ENCODE data around the gene FOXE3.
A peak's percentile ranks its signal among the peaks of the same experiment; 100 is the strongest.
"Not testable (repeated sequence)": the region's sequence is repeated elsewhere in the genome, so short reads cannot be mapped to it uniquely, and the experiment has no call there.

FOXE3 gene

GRCh38 chr1:47452426-47452825 is 36.3 kb downstream of the FOXE3 start:
- no peak for DNase-seq

DNA sequence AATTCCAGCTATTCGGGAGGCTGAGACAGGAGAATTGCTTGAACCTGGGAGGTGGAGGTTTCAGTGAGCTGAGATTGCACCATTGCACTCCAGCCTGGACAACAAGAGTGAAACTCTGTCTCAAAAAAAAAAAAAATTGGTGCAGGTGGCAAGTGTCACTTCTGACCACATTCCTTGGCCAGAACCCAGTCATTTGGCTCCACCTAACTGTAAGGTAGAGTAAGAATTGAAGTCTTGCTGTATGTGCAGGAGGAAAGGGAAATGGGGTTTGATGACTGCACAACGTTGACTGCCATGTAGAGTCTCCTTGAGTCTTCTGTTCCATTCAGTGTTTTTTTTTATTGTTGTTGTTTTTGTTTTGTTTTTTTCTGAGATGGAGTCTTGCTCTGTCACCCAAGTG is 37.8 kb downstream of the FOXE3 start:
- not testable (repeated sequence) for DNase-seq

DNA sequence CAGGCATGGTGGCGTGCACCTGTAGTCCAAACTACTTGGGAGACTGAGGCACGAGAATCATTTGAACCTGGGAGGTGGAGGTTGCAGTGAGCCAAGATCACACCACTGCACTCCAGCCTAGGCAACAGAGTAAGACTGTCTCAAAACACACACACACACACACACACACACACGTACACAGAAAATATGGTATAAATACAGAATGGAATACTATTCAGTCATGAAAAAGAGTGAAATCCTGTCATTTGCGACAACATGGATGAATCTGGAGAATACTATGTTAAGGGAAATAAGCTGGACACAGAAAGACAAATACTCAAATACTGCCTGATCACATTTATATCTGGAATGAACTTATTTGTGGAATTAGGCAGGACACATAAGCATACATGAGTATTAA is 40.2 kb downstream of the FOXE3 start:
- DNase-seq = no peak

GRCh38 chr1:47457547-47457946 is 41.5 kb downstream of the FOXE3 start:
- DNase-seq = not testable (repeated sequence)

DNA sequence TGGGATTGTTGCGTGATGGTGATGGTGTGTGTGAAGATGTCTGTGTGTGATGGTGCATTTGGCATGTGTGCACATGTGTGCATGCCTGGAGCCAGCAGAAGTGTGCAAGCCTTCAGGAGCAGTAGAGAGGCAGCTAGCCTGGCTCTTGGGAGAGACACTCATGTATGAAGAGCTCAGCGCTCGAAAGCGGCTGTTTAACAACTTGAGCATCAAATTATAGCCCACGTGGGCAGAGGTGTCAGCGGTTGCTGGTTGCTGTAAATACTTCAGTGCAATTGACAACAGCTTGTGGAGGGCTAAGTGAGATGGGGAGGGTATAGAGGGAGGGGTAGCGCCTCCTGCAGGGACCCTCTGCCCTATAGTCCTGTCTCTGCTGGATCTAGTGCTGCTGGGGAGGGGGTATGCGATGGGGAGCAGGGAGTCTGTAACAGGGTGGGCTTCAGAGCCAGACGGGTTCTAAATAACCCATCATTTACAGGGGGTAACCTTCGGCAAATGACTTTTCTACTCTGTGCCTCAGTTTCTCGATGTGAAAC is 43.2 kb downstream of the FOXE3 start:
- DNase-seq = no peak

DNA sequence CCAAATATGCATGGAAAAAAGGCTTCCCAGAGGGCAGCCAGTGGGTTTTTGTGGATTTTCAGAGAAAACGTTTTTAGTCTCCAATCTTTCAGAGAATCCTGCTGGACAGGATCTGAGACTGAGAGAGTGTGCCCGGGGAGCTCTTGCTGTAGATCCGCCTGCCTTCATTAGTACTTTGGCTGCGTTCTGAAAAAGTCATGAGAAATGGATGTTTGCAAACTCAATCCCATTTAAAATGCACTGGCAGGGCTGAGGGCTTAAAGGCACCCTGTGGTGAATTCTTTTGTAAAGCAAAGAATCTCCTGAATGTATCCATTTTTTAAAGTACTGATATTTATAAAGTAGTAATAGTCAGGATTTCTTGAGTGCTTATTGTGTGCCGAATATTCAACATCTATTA is 44.0 kb downstream of the FOXE3 start:
- no peak for DNase-seq

DNA sequence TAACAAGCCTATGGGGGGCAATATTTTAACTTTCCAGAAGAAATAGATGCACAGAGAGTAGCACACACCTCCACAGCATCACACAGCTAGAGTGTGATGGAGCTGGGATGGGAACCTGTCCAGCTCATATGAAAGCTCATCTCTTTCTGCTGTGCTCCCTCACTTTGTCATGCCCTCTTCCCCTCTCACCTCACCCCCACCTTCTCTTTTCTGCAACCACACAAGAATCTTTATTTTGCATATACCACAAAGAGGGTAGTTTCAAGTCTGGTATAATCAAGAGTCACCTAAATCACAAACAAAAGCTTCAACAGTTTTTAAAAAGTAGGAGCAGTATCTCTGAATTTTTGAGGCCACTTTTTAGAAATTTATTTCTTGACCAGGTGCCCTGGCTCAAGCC is 44.4 kb downstream of the FOXE3 start:
- DNase-seq = no peak

GRCh38 chr1:47465605-47466004 is 49.5 kb downstream of the FOXE3 start:
- DNase-seq = peak; percentile 15
